ENCODE data around the gene SIX4. TPM values are rescaled to one million over a fixed set of nuclear protein-coding genes. Genes with fewer than 3 reads are reported as not detected.

SIX4 gene
- total RNA-seq, 4 donors from 2014 or later, result 2.0 to 3.8 (median 3.1) TPM

- TF ChIP-seq CTCF (IDR thresholded peaks at IDR 0.05; ENCODE audit: low read depth), result no peak
Measured at GRCh38 chr14:60757567-60758002, 33.4 kb upstream of the SIX4 start.

- no peak for TF ChIP-seq CTCF (IDR thresholded peaks at IDR 0.05; ENCODE audit: low read depth)
Measured at GRCh38 chr14:60756847-60757246, 32.7 kb upstream of the SIX4 start.

- TF ChIP-seq CTCF (IDR thresholded peaks at IDR 0.05; ENCODE audit: low read depth), result no peak
Measured at GRCh38 chr14:60753264-60754119, 29.3 kb upstream of the SIX4 start.

GRCh38 chr14:60744566-60744965 is 20.4 kb upstream of the SIX4 start:
- TF ChIP-seq CTCF (IDR thresholded peaks at IDR 0.05; ENCODE audit: low read depth), result no peak

GRCh38 chr14:60738843-60739508 is 14.8 kb upstream of the SIX4 start:
- no peak for TF ChIP-seq CTCF (IDR thresholded peaks at IDR 0.05; ENCODE audit: low read depth)

GRCh38 chr14:60736494-60736893 is 12.3 kb upstream of the SIX4 start:
- no peak for TF ChIP-seq CTCF (IDR thresholded peaks at IDR 0.05; ENCODE audit: low read depth)

- TF ChIP-seq CTCF (IDR thresholded peaks at IDR 0.05; ENCODE audit: low read depth), result no peak
Measured at GRCh38 chr14:60735416-60735815, 11.3 kb upstream of the SIX4 start.

All from subcutaneous adipose tissue (tissue), 4 donors.